ENCODE results near the gene HS3ST3B1. TPM values are rescaled to one million over a fixed set of nuclear protein-coding genes. Genes with fewer than 3 reads are reported as not detected.

HS3ST3B1 gene
- total RNA-seq, 3 donors from 2014 or later = 0.96 to 3.6 (median 2.8) TPM

GRCh38 chr17:14302431-14303099 lies 1.7 kb downstream of the HS3ST3B1 start:
- peak overlapping the region; percentile 50 to 89 (median 78) for H3K4me3 ChIP-seq
- H3K4me1 ChIP-seq = peaks cover 0 to 6% of the 10 kb centered on the region in 2 donors
- intact Hi-C loops (cut with DNase I; ENCODE audit: low total_unique reads) = loop anchor here (10.0 kb wide), 1 partner anchor 698 kb away; the partner anchor contains the start of gene HS3ST3A1
- H3K27ac ChIP-seq = peak overlapping the region; percentile 25 to 86
- TF ChIP-seq POLR2AphosphoS5 (IDR thresholded peaks at IDR 0.05) (no peak), CTCF (IDR thresholded peaks at IDR 0.05) (peak; percentile 43 to 96 (median 52))
- no peaks in the 10 kb centered on the region for H3K36me3 ChIP-seq
- no peaks in the 10 kb centered on the region for H3K9me3 ChIP-seq
- H3K27me3 ChIP-seq = peaks cover 0 to 34% of the 10 kb centered on the region in 2 donors
- DNase-seq (ENCODE audit: low spot score in 2 of 2) = peak; percentile 70 to 79

DNA sequence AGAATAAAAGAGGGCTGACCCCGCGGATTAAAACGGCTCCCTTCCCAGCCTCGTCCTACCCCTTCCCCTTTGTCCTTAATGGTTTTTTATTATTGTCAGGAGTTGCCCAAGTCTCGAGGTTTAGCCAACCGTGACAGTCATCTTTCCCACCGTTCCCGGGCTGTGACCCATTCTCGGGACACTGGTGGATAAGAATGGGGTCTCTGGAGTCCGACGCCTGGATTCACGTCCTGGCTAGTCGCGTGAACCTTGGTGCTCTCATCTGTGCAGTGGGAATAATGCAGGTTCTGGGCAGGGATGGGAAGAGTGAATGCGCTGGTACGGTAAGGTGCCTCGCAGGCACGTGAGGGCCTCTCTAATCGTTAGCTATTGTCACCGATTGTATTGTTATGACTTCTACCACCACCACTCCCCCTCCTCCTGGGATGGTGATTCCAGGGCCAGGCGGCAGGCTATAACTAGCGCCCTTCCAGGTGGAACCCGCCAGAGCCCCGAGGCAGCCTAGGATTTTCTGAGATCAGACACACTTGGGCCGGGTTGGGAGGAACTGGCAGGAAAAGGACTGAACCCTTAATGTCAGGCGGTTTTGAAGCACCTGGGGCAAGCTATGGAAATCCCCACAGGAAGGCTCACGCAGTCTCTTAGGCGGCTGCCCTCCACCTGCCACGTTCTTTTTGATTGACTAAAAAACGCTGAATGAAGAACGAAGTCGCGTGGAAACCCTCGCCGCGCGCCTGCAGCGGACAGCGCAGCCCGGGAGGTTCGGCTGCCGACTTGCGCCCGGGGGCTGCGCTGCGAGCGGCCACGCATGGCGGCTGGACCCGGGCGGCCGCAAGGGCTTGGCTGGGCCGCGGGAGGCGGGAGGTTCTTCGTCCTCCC lies 2.7 kb downstream of the HS3ST3B1 start:
- Histone ChIP-seq H3K9me3 (no peaks in the 10 kb centered on the region), H3K4me3 (peak overlapping the region in 2 of 3 donors; percentile 78 to 89), H3K27me3 (peaks cover 0 to 24% of the 10 kb centered on the region in 2 donors), H3K4me1 (peaks cover 0 to 6% of the 10 kb centered on the region in 2 donors), H3K36me3 (no peaks in the 10 kb centered on the region), H3K27ac (no peak overlapping the region)
- TF ChIP-seq POLR2AphosphoS5 (IDR thresholded peaks at IDR 0.05) = no peak
- no peak for DNase-seq (ENCODE audit: low spot score in 2 of 2)
- intact Hi-C loops (cut with DNase I; ENCODE audit: low total_unique reads) = loop anchor here (10.0 kb wide), 1 partner anchor 699 kb away; the partner anchor contains the start of gene HS3ST3A1

GRCh38 chr17:14304222-14304772 lies 3.4 kb downstream of the HS3ST3B1 start:
- peak overlapping the region in 2 of 3 donors; percentile 78 to 89 for H3K4me3 ChIP-seq
- peaks cover 2 to 17% of the 10 kb centered on the region in 2 donors for H3K27me3 ChIP-seq

GRCh38 chr17:14304773-14305517 lies 4.1 kb downstream of the HS3ST3B1 start:
- TF ChIP-seq POLR2A (IDR thresholded peaks at IDR 0.05) (no peak), CTCF (IDR thresholded peaks at IDR 0.05) (no peak), POLR2AphosphoS5 (IDR thresholded peaks at IDR 0.05) (no peak)
- intact Hi-C loops (cut with DNase I; ENCODE audit: low total_unique reads) = loop anchor here (10.0 kb wide), 1 partner anchor 700 kb away; the partner anchor contains the start of gene HS3ST3A1
- Histone ChIP-seq H3K4me3 (no peak overlapping the region), H3K4me1 (peaks cover 0 to 6% of the 10 kb centered on the region in 2 donors), H3K27ac (no peak overlapping the region), H3K9me3 (no peaks in the 10 kb centered on the region), H3K36me3 (no peaks in the 10 kb centered on the region), H3K27me3 (peaks cover 2 to 10% of the 10 kb centered on the region in 2 donors)
- no peak for DNase-seq (ENCODE audit: low spot score in 2 of 2)

More at GRCh38 chr17:14304222-14304772, 3.4 kb downstream of the HS3ST3B1 start:
- TF ChIP-seq CTCF (IDR thresholded peaks at IDR 0.05) = no peak
- no peak for TF ChIP-seq POLR2AphosphoS5 (IDR thresholded peaks at IDR 0.05)
- TF ChIP-seq POLR2A (IDR thresholded peaks at IDR 0.05) = no peak
- H3K36me3 ChIP-seq = no peaks in the 10 kb centered on the region
- H3K27ac ChIP-seq = no peak overlapping the region
- DNase-seq (ENCODE audit: low spot score in 2 of 2) = no peak
- peaks cover 0 to 6% of the 10 kb centered on the region in 2 donors for H3K4me1 ChIP-seq
- intact Hi-C loops (cut with DNase I; ENCODE audit: low total_unique reads) = loop anchor here (10.0 kb wide), 1 partner anchor 699 kb away; the partner anchor contains the start of gene HS3ST3A1
- H3K9me3 ChIP-seq = no peaks in the 10 kb centered on the region

Measured in breast epithelium (tissue), 4 donors.